ENCODE measurements around the gene FRMD4A. TPM values are rescaled to one million over a fixed set of nuclear protein-coding genes. Genes with fewer than 3 reads are reported as not detected.

The FRMD4A gene
- total and polyA plus RNA-seq, 10 of the 15 experiments (the other 5 are each of a cell fraction or from before 2014, with no cell fraction given) = 17.8 to 75.2 (median 39.1) TPM

GRCh38 chr10:13970236-13970956, 360.3 kb downstream of the FRMD4A start:
- Histone ChIP-seq H3K9ac (ENCODE audit: control insufficient read depth, insufficient read depth, low read length) (no peak overlapping the region), H2AFZ (ENCODE audit: control insufficient read depth, low read depth, low read length) (no peak overlapping the region), H3K4me3 (no peak overlapping the region), H3K27ac (ENCODE audit: control insufficient read depth, insufficient read depth) (no peak overlapping the region), H3K4me2 (ENCODE audit: control insufficient read depth, insufficient read depth) (no peak overlapping the region), H3K36me3 (ENCODE audit: control insufficient read depth in 2 of 2, insufficient read depth in 2 of 2, low read length in 1 of 2) (peaks cover 0 to 1% of the 10 kb centered on the region in 2 experiments; a peak in 2 of 4 replicates), H3K79me2 (ENCODE audit: control insufficient read depth, insufficient read depth, low read length) (no peaks in the 10 kb centered on the region), H3K27me3 (replicated peaks in 1 of 2; ENCODE audit: control insufficient read depth in 2 of 2, insufficient read depth in 2 of 2, low read length in 1 of 2) (no peaks in the 10 kb centered on the region), H3K4me1 (ENCODE audit: control insufficient read depth, insufficient read depth, low read length) (peaks cover 13% of the 10 kb centered on the region), H4K20me1 (ENCODE audit: control insufficient read depth, insufficient read depth) (no peaks in the 10 kb centered on the region), H3K9me3 (replicated peaks; ENCODE audit: control insufficient read depth, insufficient read depth, low read length) (no peaks in the 10 kb centered on the region)
- BruUV-seq (replicated peaks) = no TSS peak
- RAD21 ChIA-PET (ENCODE audit: unreplicated experiment) = interaction anchor here (0.8 to 1.1 kb wide), 4 partner anchors 66 to 183 kb away, joined by 3 to 4 read pairs (median 3); no protein-coding TSS in a partner anchor
- TF ChIP-seq TARDBP (IDR thresholded peaks at IDR 0.05; ENCODE audit: borderline replicate concordance) (no peak), MYB (IDR thresholded peaks at IDR 0.05; ENCODE audit: borderline replicate concordance, low read depth, low read length) (no peak), ZNF622 (IDR thresholded peaks at IDR 0.05) (no peak), NR2F1 (conservative IDR thresholded peaks at IDR 0.05) (no peak), NRF1 (conservative IDR thresholded peaks at IDR 0.05; ENCODE audit: low read depth, low read length) (no peak)
- POLR2A ChIA-PET = interaction anchor here (0.8 to 1.5 kb wide), 4 partner anchors 11 to 182 kb away, joined by 3 to 5 read pairs (median 4); no protein-coding TSS in a partner anchor
- SMC1A ChIA-PET (ENCODE audit: uncharacterized antibody, unreplicated experiment) = interaction anchor here (0.9 to 1.7 kb wide), 9 partner anchors 9 to 183 kb away, joined by 3 to 8 read pairs (median 3); no protein-coding TSS in a partner anchor
- WGBS (ENCODE audit: insufficient coverage, insufficient replicate concordance, low lambda C conversion rate, missing lambda C conversion rate) = 47% methylated on average over 18 of the region's 18 CpGs
- no peak for DNase-seq (ENCODE audit: low read depth, low spot score)
- FAIRE-seq = no peak
- CTCF ChIA-PET = interaction anchor here (1.6 kb wide), 1 partner anchor 9 kb away, joined by 3 read pairs; no protein-coding TSS in a partner anchor
- ATAC-seq = peak; percentile 38
- intact Hi-C loops (cut with micrococcal nuclease; ENCODE audit: unreplicated experiment) = no loop called here
- in situ Hi-C loops (cut with MboI) = no loop called here

GRCh38 chr10:13969792-13970140, 361.0 kb downstream of the FRMD4A start:
- Histone ChIP-seq H3K4me2 (ENCODE audit: control insufficient read depth, insufficient read depth) (no peak overlapping the region), H3K9ac (ENCODE audit: control insufficient read depth, insufficient read depth, low read length) (no peak overlapping the region), H3K4me1 (ENCODE audit: control insufficient read depth, insufficient read depth, low read length) (peaks cover 13% of the 10 kb centered on the region), H3K36me3 (ENCODE audit: control insufficient read depth in 2 of 2, insufficient read depth in 2 of 2, low read length in 1 of 2) (peaks cover 0 to 1% of the 10 kb centered on the region in 2 experiments; a peak in 2 of 4 replicates), H3K27ac (ENCODE audit: control insufficient read depth, insufficient read depth) (no peak overlapping the region), H4K20me1 (ENCODE audit: control insufficient read depth, insufficient read depth) (no peaks in the 10 kb centered on the region), H3K9me3 (replicated peaks; ENCODE audit: control insufficient read depth, insufficient read depth, low read length) (no peaks in the 10 kb centered on the region), H3K27me3 (replicated peaks in 1 of 2; ENCODE audit: control insufficient read depth in 2 of 2, insufficient read depth in 2 of 2, low read length in 1 of 2) (no peaks in the 10 kb centered on the region), H2AFZ (ENCODE audit: control insufficient read depth, low read depth, low read length) (no peak overlapping the region), H3K79me2 (ENCODE audit: control insufficient read depth, insufficient read depth, low read length) (no peaks in the 10 kb centered on the region), H3K4me3 (no peak overlapping the region)
- peak; percentile 52 for DNase-seq (ENCODE audit: low read depth, low spot score)
- RAD21 ChIA-PET (ENCODE audit: unreplicated experiment) = interaction anchor here (0.8 to 1.1 kb wide), 4 partner anchors 65 to 183 kb away, joined by 3 to 4 read pairs (median 3); no protein-coding TSS in a partner anchor
- in situ Hi-C loops (cut with MboI) = no loop called here
- FAIRE-seq = peak; percentile 62
- POLR2A ChIA-PET = interaction anchor here (1.0 to 1.5 kb wide), 3 partner anchors 12 to 181 kb away, joined by 3 to 5 read pairs (median 4); no protein-coding TSS in a partner anchor
- no TSS peak for BruUV-seq (replicated peaks)
- SMC1A ChIA-PET (ENCODE audit: uncharacterized antibody, unreplicated experiment) = interaction anchor here (0.9 to 1.7 kb wide), 9 partner anchors 9 to 183 kb away, joined by 3 to 8 read pairs (median 3); no protein-coding TSS in a partner anchor
- CTCF ChIA-PET = interaction anchor here (1.6 kb wide), 1 partner anchor 10 kb away, joined by 3 read pairs; no protein-coding TSS in a partner anchor
- ATAC-seq = peak; percentile 88
- intact Hi-C loops (cut with micrococcal nuclease; ENCODE audit: unreplicated experiment) = no loop called here
- 5% methylated on average over 3 of the region's 3 CpGs for WGBS (ENCODE audit: insufficient coverage, insufficient replicate concordance, low lambda C conversion rate, missing lambda C conversion rate)
- TF ChIP-seq GABPA (IDR thresholded peaks at IDR 0.05; ENCODE audit: low read depth) (no peak), ETV6 (conservative IDR thresholded peaks at IDR 0.05 in 1 of 2, IDR thresholded peaks at IDR 0.05 in 1 of 2; ENCODE audit: borderline replicate concordance in 1 of 2, low read depth in 1 of 2) (no peak), ATF3 (IDR thresholded peaks at IDR 0.05; ENCODE audit: borderline replicate concordance, extremely low read depth, low read depth, low read length) (no peak), CREB1 (IDR thresholded peaks at IDR 0.05; ENCODE audit: low read depth) (no peak), SRF (IDR thresholded peaks at IDR 0.05; ENCODE audit: low read depth in 2 of 2, low read length in 2 of 2) (no peak), STAT3 (IDR thresholded peaks at IDR 0.05; ENCODE audit: low read depth, low read length) (no peak), ZNF592 (IDR thresholded peaks at IDR 0.05) (no peak)

Data from GM12878 (cell line).